ENCODE results near the gene TRAPPC5. TPM values are rescaled to one million over a fixed set of nuclear protein-coding genes. Genes with fewer than 3 reads are reported as not detected.

Gene TRAPPC5
- total RNA-seq, 2 experiments from 2014 or later = 91.5 to 150 TPM

GRCh38 chr19:7706188-7706954 is 25.7 kb downstream of the TRAPPC5 start:
- Histone ChIP-seq H2AFZ (ENCODE audit: low read length) (peak overlapping the region; percentile 33; the same call in 1 of the 2 replicates), H3K4me2 (ENCODE audit: low read length) (peak overlapping the region; percentile 47), H3K9me3 (ENCODE audit: low read length) (no peaks in the 10 kb centered on the region), H3K4me1 (ENCODE audit: insufficient read depth, low read length, poor library complexity, severe bottlenecking) (peaks cover 72% of the 10 kb centered on the region), H3K36me3 (ENCODE audit: insufficient read depth, low read length) (no peaks in the 10 kb centered on the region), H3K9me2 (ENCODE audit: insufficient read depth, low read length) (no peaks in the 10 kb centered on the region), H3K27ac (ENCODE audit: low read depth, low read length, poor library complexity, severe bottlenecking) (peak overlapping the region; percentile 51), H3K79me2 (ENCODE audit: insufficient read depth, low read depth, low read length) (no peaks in the 10 kb centered on the region), H3K4me3 (ENCODE audit: low read depth, low read length, poor library complexity, severe bottlenecking) (no peak overlapping the region), H4K20me1 (ENCODE audit: insufficient read depth, low read length) (no peaks in the 10 kb centered on the region)
- intact Hi-C loops (cut with micrococcal nuclease; ENCODE audit: unreplicated experiment) = no loop called here
- BruUV-seq (replicated peaks) = no TSS peak
- ChIA-PET POLR2A (interaction anchor here (1.0 kb wide), 1 partner anchor 7 kb away, joined by 3 read pairs; no protein-coding TSS in a partner anchor), CTCF (ENCODE audit: unreplicated experiment) (no interaction called here)
- TF ChIP-seq, protein P1, sequence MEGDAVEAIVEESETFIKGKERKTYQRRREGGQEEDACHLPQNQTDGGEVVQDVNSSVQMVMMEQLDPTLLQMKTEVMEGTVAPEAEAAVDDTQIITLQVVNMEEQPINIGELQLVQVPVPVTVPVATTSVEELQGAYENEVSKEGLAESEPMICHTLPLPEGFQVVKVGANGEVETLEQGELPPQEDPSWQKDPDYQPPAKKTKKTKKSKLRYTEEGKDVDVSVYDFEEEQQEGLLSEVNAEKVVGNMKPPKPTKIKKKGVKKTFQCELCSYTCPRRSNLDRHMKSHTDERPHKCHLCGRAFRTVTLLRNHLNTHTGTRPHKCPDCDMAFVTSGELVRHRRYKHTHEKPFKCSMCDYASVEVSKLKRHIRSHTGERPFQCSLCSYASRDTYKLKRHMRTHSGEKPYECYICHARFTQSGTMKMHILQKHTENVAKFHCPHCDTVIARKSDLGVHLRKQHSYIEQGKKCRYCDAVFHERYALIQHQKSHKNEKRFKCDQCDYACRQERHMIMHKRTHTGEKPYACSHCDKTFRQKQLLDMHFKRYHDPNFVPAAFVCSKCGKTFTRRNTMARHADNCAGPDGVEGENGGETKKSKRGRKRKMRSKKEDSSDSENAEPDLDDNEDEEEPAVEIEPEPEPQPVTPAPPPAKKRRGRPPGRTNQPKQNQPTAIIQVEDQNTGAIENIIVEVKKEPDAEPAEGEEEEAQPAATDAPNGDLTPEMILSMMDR (conservative IDR thresholded peaks at IDR 0.05; ENCODE audit: low read length) = no peak
- no peak for TF ChIP-seq EZH2phosphoT487 (IDR thresholded peaks at IDR 0.05; ENCODE audit: borderline replicate concordance, low read depth, low read length)
- no peak for DNase-seq (ENCODE audit: low spot score)

DNA sequence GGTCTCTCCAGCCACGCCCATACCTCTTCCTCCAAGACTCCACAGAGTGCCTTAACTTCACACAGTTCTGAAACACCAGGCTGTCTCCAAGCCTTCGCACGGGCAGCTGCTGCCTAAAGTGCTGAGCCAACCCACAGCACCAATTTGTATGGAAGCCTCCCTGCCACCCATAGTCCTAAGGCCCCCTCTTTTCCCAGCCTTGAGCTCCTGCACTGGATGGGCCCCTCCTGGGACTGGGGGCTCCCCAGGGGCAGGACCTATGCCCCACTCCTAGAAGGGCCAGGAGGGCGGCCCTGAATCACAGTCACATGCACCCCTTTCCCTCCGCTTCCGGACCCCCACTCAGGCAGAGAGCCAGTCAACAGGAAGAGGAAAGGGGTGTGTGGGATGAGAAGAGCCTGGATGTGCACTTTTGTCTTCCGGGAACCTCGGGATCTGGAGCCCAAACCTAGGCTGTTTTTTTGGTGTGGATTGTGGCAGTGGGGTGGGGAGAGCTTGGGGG is 26.4 kb downstream of the TRAPPC5 start:
- no peaks in the 10 kb centered on the region for H3K79me2 ChIP-seq (ENCODE audit: insufficient read depth, low read depth, low read length)
- peak; percentile 25 for DNase-seq (ENCODE audit: low spot score)
- no peaks in the 10 kb centered on the region for H3K9me3 ChIP-seq (ENCODE audit: low read length)
- TF ChIP-seq EZH2phosphoT487 (IDR thresholded peaks at IDR 0.05; ENCODE audit: borderline replicate concordance, low read depth, low read length) = no peak
- TF ChIP-seq, protein P1 (conservative IDR thresholded peaks at IDR 0.05; ENCODE audit: low read length) = no peak
- no TSS peak for BruUV-seq (replicated peaks)
- ChIA-PET CTCF (ENCODE audit: unreplicated experiment) (interaction anchor here (0.5 kb wide), 1 partner anchor 212 kb away, joined by 4 read pairs; no protein-coding TSS in a partner anchor), POLR2A (interaction anchor here (1.0 kb wide), 1 partner anchor 8 kb away, joined by 3 read pairs; no protein-coding TSS in a partner anchor)
- no peak overlapping the region for H3K4me3 ChIP-seq (ENCODE audit: low read depth, low read length, poor library complexity, severe bottlenecking)
- H3K36me3 ChIP-seq (ENCODE audit: insufficient read depth, low read length) = no peaks in the 10 kb centered on the region
- no peak overlapping the region for H3K4me2 ChIP-seq (ENCODE audit: low read length)
- no peaks in the 10 kb centered on the region for H4K20me1 ChIP-seq (ENCODE audit: insufficient read depth, low read length)
- H3K9me2 ChIP-seq (ENCODE audit: insufficient read depth, low read length) = no peaks in the 10 kb centered on the region
- H3K4me1 ChIP-seq (ENCODE audit: insufficient read depth, low read length, poor library complexity, severe bottlenecking) = peaks cover 66% of the 10 kb centered on the region
- no peak overlapping the region for H3K27ac ChIP-seq (ENCODE audit: low read depth, low read length, poor library complexity, severe bottlenecking)
- intact Hi-C loops (cut with micrococcal nuclease; ENCODE audit: unreplicated experiment) = no loop called here
- H2AFZ ChIP-seq (ENCODE audit: low read length) = no peak overlapping the region

GRCh38 chr19:7709932-7710460 is 29.4 kb downstream of the TRAPPC5 start:
- ChIA-PET POLR2A (no interaction called here), CTCF (ENCODE audit: unreplicated experiment) (no interaction called here)
- Histone ChIP-seq H3K4me3 (ENCODE audit: low read depth, low read length, poor library complexity, severe bottlenecking) (no peak overlapping the region), H4K20me1 (ENCODE audit: insufficient read depth, low read length) (no peaks in the 10 kb centered on the region), H3K79me2 (ENCODE audit: insufficient read depth, low read depth, low read length) (no peaks in the 10 kb centered on the region), H3K4me1 (ENCODE audit: insufficient read depth, low read length, poor library complexity, severe bottlenecking) (peaks cover 45% of the 10 kb centered on the region), H3K27ac (ENCODE audit: low read depth, low read length, poor library complexity, severe bottlenecking) (no peak overlapping the region), H2AFZ (ENCODE audit: low read length) (no peak overlapping the region), H3K4me2 (ENCODE audit: low read length) (no peak overlapping the region), H3K9me2 (ENCODE audit: insufficient read depth, low read length) (no peaks in the 10 kb centered on the region), H3K36me3 (ENCODE audit: insufficient read depth, low read length) (no peaks in the 10 kb centered on the region), H3K9me3 (ENCODE audit: low read length) (no peaks in the 10 kb centered on the region)
- no peak for DNase-seq (ENCODE audit: low spot score)
- no TSS peak for BruUV-seq (replicated peaks)
- no peak for TF ChIP-seq EZH2phosphoT487 (IDR thresholded peaks at IDR 0.05; ENCODE audit: borderline replicate concordance, low read depth, low read length)
- TF ChIP-seq, protein P1 (conservative IDR thresholded peaks at IDR 0.05; ENCODE audit: low read length) = no peak
- intact Hi-C loops (cut with micrococcal nuclease; ENCODE audit: unreplicated experiment) = no loop called here
